GM19099 (cell line): Measurements from ENCODE around the gene RUFY4.

Experiments
- POLR2A ChIP-seq: IDR thresholded peaks from 3 replicates; pipeline ENCODE4 v1.6.1; 2011; ENCODE audit warnings: low read depth; ENCODE audit not compliant: insufficient read length; ENCODE audit errors: extremely low read depth

RUFY4 gene

GRCh38 chr2:218137514-218137913 lies 68.5 kb downstream of the RUFY4 start:
- no peak for TF ChIP-seq POLR2A

- TF ChIP-seq POLR2A, result no peak
These were observed 69.0 kb downstream of the RUFY4 start for GRCh38 chr2:218138047-218138446.
